Muscle layer of duodenum (tissue), 2 donors: ENCODE data around the gene RERE.

Experiments
- H3K27ac ChIP-seq: one replicate; pipeline ENCODE4 v1.7.0; 2013; ENCODE audit warnings: mild to moderate bottlenecking, low read length
- H3K27me3 ChIP-seq: one replicate; pipeline ENCODE4 v1.7.0; 2013; ENCODE audit warnings: low read depth, mild to moderate bottlenecking, control low read depth, low read length
- H3K36me3 ChIP-seq, 2 donors: one replicate each; pipeline ENCODE4 v1.7.0; 2013; ENCODE audit warnings: low read length in 2 of 2, control low read depth in 1 of 2, mild to moderate bottlenecking in 1 of 2; ENCODE audit not compliant: insufficient read depth in 2 of 2, control insufficient read depth in 1 of 2
- H3K4me1 ChIP-seq, 2 donors: one replicate each; pipeline ENCODE4 v1.7.0; 2013; ENCODE audit warnings: low read length in 2 of 2, mild to moderate bottlenecking in 2 of 2, control low read depth in 1 of 2, moderate library complexity in 1 of 2; ENCODE audit not compliant: insufficient read depth in 2 of 2, control insufficient read depth in 1 of 2
- H3K4me3 ChIP-seq, 2 donors: one replicate each; pipeline ENCODE4 v1.7.0; 2013; ENCODE audit warnings: low read length in 2 of 2, low read depth in 1 of 2, mild to moderate bottlenecking in 1 of 2
- H3K9me3 ChIP-seq, 2 donors: one replicate each; pipeline ENCODE4 v1.7.0; 2013; ENCODE audit warnings: low read length in 2 of 2, control low read depth in 1 of 2, mild to moderate bottlenecking in 1 of 2; ENCODE audit not compliant: control insufficient read depth in 1 of 2
- donor health status: healthy.

Gene RERE

GRCh38 chr1:8747879-8748825, 69.3 kb downstream of the RERE start:
- H3K4me3 ChIP-seq, result no peak overlapping the region
- H3K4me1 ChIP-seq, result peaks cover 0 to 4% of the 10 kb centered on the region in 2 donors
- H3K27ac ChIP-seq, result no peak overlapping the region
- no peaks in the 10 kb centered on the region for H3K36me3 ChIP-seq
- no peaks in the 10 kb centered on the region for H3K27me3 ChIP-seq
- no peaks in the 10 kb centered on the region for H3K9me3 ChIP-seq

GRCh38 chr1:8746554-8746953, 70.9 kb downstream of the RERE start:
- Histone ChIP-seq H3K9me3 (no peaks in the 10 kb centered on the region), H3K27me3 (no peaks in the 10 kb centered on the region), H3K4me1 (no peaks in the 10 kb centered on the region), H3K36me3 (no peaks in the 10 kb centered on the region), H3K4me3 (no peak overlapping the region), H3K27ac (no peak overlapping the region)

- H3K4me1 ChIP-seq, result no peaks in the 10 kb centered on the region
- no peaks in the 10 kb centered on the region for H3K9me3 ChIP-seq
- no peaks in the 10 kb centered on the region for H3K27me3 ChIP-seq
- H3K4me3 ChIP-seq, result no peak overlapping the region
- H3K36me3 ChIP-seq, result no peaks in the 10 kb centered on the region
- no peak overlapping the region for H3K27ac ChIP-seq
Observed at GRCh38 chr1:8745749-8746390, 71.6 kb downstream of the RERE start.

GRCh38 chr1:8745346-8745745, 72.1 kb downstream of the RERE start:
- Histone ChIP-seq H3K4me3 (no peak overlapping the region), H3K27me3 (no peaks in the 10 kb centered on the region), H3K4me1 (no peaks in the 10 kb centered on the region), H3K9me3 (no peaks in the 10 kb centered on the region), H3K36me3 (no peaks in the 10 kb centered on the region), H3K27ac (no peak overlapping the region)

- H3K4me3 ChIP-seq, result no peak overlapping the region
- no peak overlapping the region for H3K27ac ChIP-seq
- no peaks in the 10 kb centered on the region for H3K27me3 ChIP-seq
- no peaks in the 10 kb centered on the region for H3K36me3 ChIP-seq
- peaks cover 0 to 3% of the 10 kb centered on the region in 2 donors for H3K9me3 ChIP-seq
- no peaks in the 10 kb centered on the region for H3K4me1 ChIP-seq
Observed at GRCh38 chr1:8742022-8742924, 75.2 kb downstream of the RERE start.

- Histone ChIP-seq H3K4me1 (peaks cover 0 to 4% of the 10 kb centered on the region in 2 donors), H3K36me3 (no peaks in the 10 kb centered on the region), H3K27ac (no peak overlapping the region)
Observed at GRCh38 chr1:8740034-8740449, 77.4 kb downstream of the RERE start.

GRCh38 chr1:8739377-8739776, 78.1 kb downstream of the RERE start:
- H3K9me3 ChIP-seq, result peaks cover 0 to 3% of the 10 kb centered on the region in 2 donors

More at GRCh38 chr1:8740034-8740449, 77.4 kb downstream of the RERE start:
- Histone ChIP-seq H3K4me3 (no peak overlapping the region), H3K9me3 (peaks cover 0 to 3% of the 10 kb centered on the region in 2 donors), H3K27me3 (no peaks in the 10 kb centered on the region)

GRCh38 chr1:8736927-8737326, 80.5 kb downstream of the RERE start:
- Histone ChIP-seq H3K27ac (no peak overlapping the region), H3K4me3 (no peak overlapping the region), H3K27me3 (no peaks in the 10 kb centered on the region), H3K36me3 (no peaks in the 10 kb centered on the region), H3K4me1 (peaks cover 0 to 4% of the 10 kb centered on the region in 2 donors), H3K9me3 (peaks cover 0 to 3% of the 10 kb centered on the region in 2 donors)

More at GRCh38 chr1:8739377-8739776, 78.1 kb downstream of the RERE start:
- Histone ChIP-seq H3K36me3 (no peaks in the 10 kb centered on the region), H3K27me3 (no peaks in the 10 kb centered on the region), H3K27ac (no peak overlapping the region), H3K4me3 (no peak overlapping the region), H3K4me1 (peaks cover 0 to 4% of the 10 kb centered on the region in 2 donors)

- Histone ChIP-seq H3K27me3 (no peaks in the 10 kb centered on the region), H3K27ac (no peak overlapping the region), H3K4me3 (no peak overlapping the region), H3K9me3 (peaks cover 0 to 3% of the 10 kb centered on the region in 2 donors), H3K4me1 (peaks cover 0 to 4% of the 10 kb centered on the region in 2 donors), H3K36me3 (no peaks in the 10 kb centered on the region)
Observed at GRCh38 chr1:8733484-8733883, 84.0 kb downstream of the RERE start.

- H3K27ac ChIP-seq, result no peak overlapping the region
- no peak overlapping the region for H3K4me3 ChIP-seq
- no peaks in the 10 kb centered on the region for H3K27me3 ChIP-seq
- H3K36me3 ChIP-seq, result no peaks in the 10 kb centered on the region
- peaks cover 0 to 3% of the 10 kb centered on the region in 2 donors for H3K9me3 ChIP-seq
- H3K4me1 ChIP-seq, result peaks cover 5 to 10% of the 10 kb centered on the region in 2 donors
Observed at GRCh38 chr1:8731162-8731561, 86.3 kb downstream of the RERE start.

GRCh38 chr1:8728464-8728863, 89.0 kb downstream of the RERE start:
- no peak overlapping the region for H3K4me3 ChIP-seq
- no peaks in the 10 kb centered on the region for H3K36me3 ChIP-seq
- H3K27ac ChIP-seq, result no peak overlapping the region
- peaks cover 5 to 15% of the 10 kb centered on the region in 2 donors for H3K4me1 ChIP-seq
- no peaks in the 10 kb centered on the region for H3K27me3 ChIP-seq
- H3K9me3 ChIP-seq, result peaks cover 0 to 3% of the 10 kb centered on the region in 2 donors
